K562 (cell line): Measurements from ENCODE around the gene SPIRE1.

Source experiments
- CBX3 ChIP-seq, 2 experiments: IDR thresholded peaks; 1 replicate in 1 of 2; 2 replicates in 1 of 2; pipeline ENCODE4 v1.6.1; 2012; ENCODE audit warnings: inconsistent platforms in 2 of 2, low read length in 2 of 2, borderline replicate concordance in 1 of 2, control low read depth in 1 of 2
- CTCF ChIP-seq, 3 experiments: IDR thresholded peaks in 2 of 3; conservative IDR thresholded peaks in 1 of 3; 2 replicates each; pipeline ENCODE4 v1.5.1; 2011 to 2012; ENCODE audit warnings: low read length in 3 of 3, mild to moderate bottlenecking in 3 of 3, control low read depth in 2 of 3, improper control_type of control experiment in 1 of 3, inconsistent platforms in 1 of 3, low read depth in 1 of 3, mixed read lengths in 1 of 3, moderate library complexity in 1 of 3; ENCODE audit not compliant: insufficient read depth in 2 of 3
- NFE2L1 ChIP-seq: fragments of 450-650 bp; IDR thresholded peaks from 2 replicates; pipeline ENCODE4 v1.6.1; 2016; ENCODE audit warnings: missing genetic modification characterization, low read depth, mild to moderate bottlenecking, missing compliant biosample characterization, moderate library complexity, borderline replicate concordance
- POLR2A ChIP-seq: fragments of 450-650 bp; conservative IDR thresholded peaks from 2 replicates; pipeline ENCODE4 v1.6.1; 2016
- POLR2H ChIP-seq: IDR thresholded peaks from 2 replicates; pipeline ENCODE4 v1.6.1; 2016; ENCODE audit warnings: missing genetic modification characterization, low read depth, mild to moderate bottlenecking, control low read depth, missing compliant biosample characterization, moderate library complexity
- ZKSCAN1 ChIP-seq: fragments of 150-350 bp; IDR thresholded peaks from 2 replicates; pipeline ENCODE4 v1.6.1; 2016; ENCODE audit warnings: low read depth, low read length
- ZNF384 ChIP-seq: IDR thresholded peaks from 2 replicates; pipeline ENCODE4 v1.6.1; 2012; ENCODE audit warnings: low read depth, low read length, improper control_type of control experiment
- ZNF398 ChIP-seq: fragments of 250-450 bp; sonication (Bioruptor Pico); IDR thresholded peaks from 2 replicates; pipeline ENCODE4 v1.8.0; 2021; ENCODE audit warnings: moderate library complexity, mild to moderate bottlenecking, inconsistent platforms
- TF ChIP-seq, protein P1 (sequence below), 2 experiments: fragments of 450-650 bp; formaldehyde crosslinking in 1 of 2; IDR thresholded peaks; 2 replicates each; pipeline versions ENCODE4 v1.4.0 to v1.6.1; 2014 to 2020; ENCODE audit warnings: mild to moderate bottlenecking in 2 of 2, borderline replicate concordance in 1 of 2, low read depth in 1 of 2
- TF ChIP-seq, protein P2 (sequence below): fragments of 450-650 bp; IDR thresholded peaks from 2 replicates; pipeline ENCODE4 v1.6.1; 2016; ENCODE audit warnings: mild to moderate bottlenecking
- TF ChIP-seq, protein P3 (sequence below): fragments of 450-650 bp; IDR thresholded peaks from 2 replicates; pipeline ENCODE4 v1.6.1; 2016; ENCODE audit warnings: low read depth, mild to moderate bottlenecking, moderate library complexity

DNA sequence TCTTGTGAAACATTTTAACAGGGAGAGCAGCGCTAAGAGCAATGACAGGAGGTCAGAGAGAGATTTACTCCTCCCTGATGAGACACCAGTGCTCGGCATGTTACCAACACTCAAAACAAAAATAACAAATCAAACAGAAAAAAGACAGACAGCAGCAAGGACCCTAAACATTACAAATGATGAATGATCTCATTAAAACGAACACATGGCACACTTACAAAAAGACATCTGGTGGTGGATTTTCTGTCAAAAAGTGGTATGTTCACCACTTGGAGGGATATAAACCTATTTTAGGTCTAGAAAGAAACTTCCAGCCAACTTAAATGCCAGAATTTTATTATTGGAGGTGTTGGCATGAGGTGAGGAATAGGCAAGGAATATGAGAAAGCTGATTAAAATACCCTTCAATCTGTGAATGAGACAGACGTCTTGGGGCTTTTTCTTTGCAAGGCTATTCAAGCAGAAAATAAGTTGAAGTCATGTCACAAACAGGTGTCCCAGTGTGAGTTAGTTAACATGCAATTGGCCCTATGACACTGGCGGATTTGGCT, 137.4 kb downstream of the SPIRE1 start:
- TF ChIP-seq POLR2A (no peak), POLR2H (no peak), CBX3 (IDR thresholded peaks at IDR 0.05; ENCODE audit: borderline replicate concordance in 1 of 2, low read length in 2 of 2) (no peak), ZNF398 (CRISPR knock-in tag) (no peak), NFE2L1 (no peak), CTCF (IDR thresholded peaks at IDR 0.05 in 2 of 3, conservative IDR thresholded peaks at IDR 0.05 in 1 of 3; ENCODE audit: insufficient read depth in 2 of 3, low read depth in 1 of 3, low read length in 3 of 3) (no peak), ZNF384 (no peak), ZKSCAN1 (no peak)
- TF ChIP-seq, protein P1, sequence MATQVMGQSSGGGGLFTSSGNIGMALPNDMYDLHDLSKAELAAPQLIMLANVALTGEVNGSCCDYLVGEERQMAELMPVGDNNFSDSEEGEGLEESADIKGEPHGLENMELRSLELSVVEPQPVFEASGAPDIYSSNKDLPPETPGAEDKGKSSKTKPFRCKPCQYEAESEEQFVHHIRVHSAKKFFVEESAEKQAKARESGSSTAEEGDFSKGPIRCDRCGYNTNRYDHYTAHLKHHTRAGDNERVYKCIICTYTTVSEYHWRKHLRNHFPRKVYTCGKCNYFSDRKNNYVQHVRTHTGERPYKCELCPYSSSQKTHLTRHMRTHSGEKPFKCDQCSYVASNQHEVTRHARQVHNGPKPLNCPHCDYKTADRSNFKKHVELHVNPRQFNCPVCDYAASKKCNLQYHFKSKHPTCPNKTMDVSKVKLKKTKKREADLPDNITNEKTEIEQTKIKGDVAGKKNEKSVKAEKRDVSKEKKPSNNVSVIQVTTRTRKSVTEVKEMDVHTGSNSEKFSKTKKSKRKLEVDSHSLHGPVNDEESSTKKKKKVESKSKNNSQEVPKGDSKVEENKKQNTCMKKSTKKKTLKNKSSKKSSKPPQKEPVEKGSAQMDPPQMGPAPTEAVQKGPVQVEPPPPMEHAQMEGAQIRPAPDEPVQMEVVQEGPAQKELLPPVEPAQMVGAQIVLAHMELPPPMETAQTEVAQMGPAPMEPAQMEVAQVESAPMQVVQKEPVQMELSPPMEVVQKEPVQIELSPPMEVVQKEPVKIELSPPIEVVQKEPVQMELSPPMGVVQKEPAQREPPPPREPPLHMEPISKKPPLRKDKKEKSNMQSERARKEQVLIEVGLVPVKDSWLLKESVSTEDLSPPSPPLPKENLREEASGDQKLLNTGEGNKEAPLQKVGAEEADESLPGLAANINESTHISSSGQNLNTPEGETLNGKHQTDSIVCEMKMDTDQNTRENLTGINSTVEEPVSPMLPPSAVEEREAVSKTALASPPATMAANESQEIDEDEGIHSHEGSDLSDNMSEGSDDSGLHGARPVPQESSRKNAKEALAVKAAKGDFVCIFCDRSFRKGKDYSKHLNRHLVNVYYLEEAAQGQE (IDR thresholded peaks at IDR 0.05; ENCODE audit: borderline replicate concordance): no peak
- TF ChIP-seq, protein P1 (CRISPR knock-in tag; IDR thresholded peaks at IDR 0.05; ENCODE audit: low read depth): no peak
- TF ChIP-seq, protein P2, sequence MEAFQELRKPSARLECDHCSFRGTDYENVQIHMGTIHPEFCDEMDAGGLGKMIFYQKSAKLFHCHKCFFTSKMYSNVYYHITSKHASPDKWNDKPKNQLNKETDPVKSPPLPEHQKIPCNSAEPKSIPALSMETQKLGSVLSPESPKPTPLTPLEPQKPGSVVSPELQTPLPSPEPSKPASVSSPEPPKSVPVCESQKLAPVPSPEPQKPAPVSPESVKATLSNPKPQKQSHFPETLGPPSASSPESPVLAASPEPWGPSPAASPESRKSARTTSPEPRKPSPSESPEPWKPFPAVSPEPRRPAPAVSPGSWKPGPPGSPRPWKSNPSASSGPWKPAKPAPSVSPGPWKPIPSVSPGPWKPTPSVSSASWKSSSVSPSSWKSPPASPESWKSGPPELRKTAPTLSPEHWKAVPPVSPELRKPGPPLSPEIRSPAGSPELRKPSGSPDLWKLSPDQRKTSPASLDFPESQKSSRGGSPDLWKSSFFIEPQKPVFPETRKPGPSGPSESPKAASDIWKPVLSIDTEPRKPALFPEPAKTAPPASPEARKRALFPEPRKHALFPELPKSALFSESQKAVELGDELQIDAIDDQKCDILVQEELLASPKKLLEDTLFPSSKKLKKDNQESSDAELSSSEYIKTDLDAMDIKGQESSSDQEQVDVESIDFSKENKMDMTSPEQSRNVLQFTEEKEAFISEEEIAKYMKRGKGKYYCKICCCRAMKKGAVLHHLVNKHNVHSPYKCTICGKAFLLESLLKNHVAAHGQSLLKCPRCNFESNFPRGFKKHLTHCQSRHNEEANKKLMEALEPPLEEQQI: no peak
- TF ChIP-seq, protein P3, sequence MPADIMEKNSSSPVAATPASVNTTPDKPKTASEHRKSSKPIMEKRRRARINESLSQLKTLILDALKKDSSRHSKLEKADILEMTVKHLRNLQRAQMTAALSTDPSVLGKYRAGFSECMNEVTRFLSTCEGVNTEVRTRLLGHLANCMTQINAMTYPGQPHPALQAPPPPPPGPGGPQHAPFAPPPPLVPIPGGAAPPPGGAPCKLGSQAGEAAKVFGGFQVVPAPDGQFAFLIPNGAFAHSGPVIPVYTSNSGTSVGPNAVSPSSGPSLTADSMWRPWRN: no peak
